Measurements from ENCODE around the gene SORBS1. TPM values are rescaled to one million over a fixed set of nuclear protein-coding genes. Genes with fewer than 3 reads are reported as not detected.

Gene SORBS1
- total RNA-seq, 1 experiment from 2014 or later = 39.9 TPM

DNA sequence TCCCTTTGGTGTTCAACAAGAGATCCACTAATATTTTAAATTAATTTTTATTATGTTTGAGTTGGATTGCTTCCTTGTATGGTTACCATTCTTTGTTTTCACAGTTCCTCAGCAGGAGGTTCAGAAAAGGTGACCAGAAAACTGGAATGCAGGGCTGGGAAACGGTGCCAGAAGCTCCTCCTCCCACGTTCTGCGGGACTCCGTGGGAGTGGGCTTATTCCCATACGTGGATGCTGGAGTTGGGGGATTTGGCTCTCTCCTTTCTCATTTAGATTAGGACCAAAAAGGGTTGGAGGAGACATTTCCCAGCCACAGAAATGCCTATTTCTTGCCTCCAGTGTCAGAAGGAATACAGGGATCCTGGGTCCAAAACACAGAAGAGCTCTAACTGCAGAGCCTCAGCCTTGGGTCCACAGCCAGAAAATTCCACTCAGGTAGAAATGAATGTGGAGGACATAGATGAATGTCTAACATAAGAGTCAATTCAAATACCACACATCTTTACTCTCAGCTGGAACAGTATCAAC lies 56.0 kb downstream of the SORBS1 start (continued):
- TF ChIP-seq, protein P1, sequence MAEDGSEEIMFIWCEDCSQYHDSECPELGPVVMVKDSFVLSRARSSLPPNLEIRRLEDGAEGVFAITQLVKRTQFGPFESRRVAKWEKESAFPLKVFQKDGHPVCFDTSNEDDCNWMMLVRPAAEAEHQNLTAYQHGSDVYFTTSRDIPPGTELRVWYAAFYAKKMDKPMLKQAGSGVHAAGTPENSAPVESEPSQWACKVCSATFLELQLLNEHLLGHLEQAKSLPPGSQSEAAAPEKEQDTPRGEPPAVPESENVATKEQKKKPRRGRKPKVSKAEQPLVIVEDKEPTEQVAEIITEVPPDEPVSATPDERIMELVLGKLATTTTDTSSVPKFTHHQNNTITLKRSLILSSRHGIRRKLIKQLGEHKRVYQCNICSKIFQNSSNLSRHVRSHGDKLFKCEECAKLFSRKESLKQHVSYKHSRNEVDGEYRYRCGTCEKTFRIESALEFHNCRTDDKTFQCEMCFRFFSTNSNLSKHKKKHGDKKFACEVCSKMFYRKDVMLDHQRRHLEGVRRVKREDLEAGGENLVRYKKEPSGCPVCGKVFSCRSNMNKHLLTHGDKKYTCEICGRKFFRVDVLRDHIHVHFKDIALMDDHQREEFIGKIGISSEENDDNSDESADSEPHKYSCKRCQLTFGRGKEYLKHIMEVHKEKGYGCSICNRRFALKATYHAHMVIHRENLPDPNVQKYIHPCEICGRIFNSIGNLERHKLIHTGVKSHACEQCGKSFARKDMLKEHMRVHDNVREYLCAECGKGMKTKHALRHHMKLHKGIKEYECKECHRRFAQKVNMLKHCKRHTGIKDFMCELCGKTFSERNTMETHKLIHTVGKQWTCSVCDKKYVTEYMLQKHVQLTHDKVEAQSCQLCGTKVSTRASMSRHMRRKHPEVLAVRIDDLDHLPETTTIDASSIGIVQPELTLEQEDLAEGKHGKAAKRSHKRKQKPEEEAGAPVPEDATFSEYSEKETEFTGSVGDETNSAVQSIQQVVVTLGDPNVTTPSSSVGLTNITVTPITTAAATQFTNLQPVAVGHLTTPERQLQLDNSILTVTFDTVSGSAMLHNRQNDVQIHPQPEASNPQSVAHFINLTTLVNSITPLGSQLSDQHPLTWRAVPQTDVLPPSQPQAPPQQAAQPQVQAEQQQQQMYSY (CRISPR knock-in tag; IDR thresholded peaks at IDR 0.05) = no peak

DNA sequence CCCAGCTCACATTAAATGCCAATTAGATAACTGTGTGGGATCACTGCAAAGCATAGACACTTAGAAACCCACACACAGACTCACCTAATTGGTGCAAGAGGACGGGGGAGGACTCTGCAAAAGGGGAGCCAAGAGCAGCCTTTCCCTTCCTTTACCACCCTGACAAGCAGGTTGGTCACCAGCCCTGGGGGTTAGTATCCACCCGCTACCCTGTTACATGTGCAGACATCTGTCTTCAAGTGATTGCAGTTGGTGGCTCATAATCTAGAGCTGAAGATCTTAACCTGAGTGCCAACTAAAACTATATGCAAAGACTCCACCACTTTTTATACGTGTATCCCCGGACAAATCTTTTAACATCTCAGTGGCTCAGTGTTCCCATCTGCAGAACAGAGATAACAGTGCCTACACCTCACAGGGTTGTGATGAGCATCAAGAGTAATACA lies 56.9 kb downstream of the SORBS1 start:
- Mint-ChIP-seq H3K36me3 (no peaks in the 10 kb centered on the region), H3K4me3 (no peak overlapping the region), H3K27ac (no peak overlapping the region), H3K9me3 (no peaks in the 10 kb centered on the region), H3K4me1 (peaks cover 78% of the 10 kb centered on the region), H3K27me3 (ENCODE audit: low read depth) (no peaks in the 10 kb centered on the region)
- ChIA-PET POLR2A (interaction anchor here (0.5 kb wide), 1 partner anchor 1729 kb away, joined by 6 read pairs; no protein-coding TSS in a partner anchor), CTCF (interaction anchor here (1.2 to 1.7 kb wide), 2 partner anchors 74 to 97 kb away, joined by 3 to 5 read pairs; no protein-coding TSS in a partner anchor)
- no peak for ATAC-seq
- DNase-seq (ENCODE audit: low spot score) = no peak
- TF ChIP-seq, protein P2, sequence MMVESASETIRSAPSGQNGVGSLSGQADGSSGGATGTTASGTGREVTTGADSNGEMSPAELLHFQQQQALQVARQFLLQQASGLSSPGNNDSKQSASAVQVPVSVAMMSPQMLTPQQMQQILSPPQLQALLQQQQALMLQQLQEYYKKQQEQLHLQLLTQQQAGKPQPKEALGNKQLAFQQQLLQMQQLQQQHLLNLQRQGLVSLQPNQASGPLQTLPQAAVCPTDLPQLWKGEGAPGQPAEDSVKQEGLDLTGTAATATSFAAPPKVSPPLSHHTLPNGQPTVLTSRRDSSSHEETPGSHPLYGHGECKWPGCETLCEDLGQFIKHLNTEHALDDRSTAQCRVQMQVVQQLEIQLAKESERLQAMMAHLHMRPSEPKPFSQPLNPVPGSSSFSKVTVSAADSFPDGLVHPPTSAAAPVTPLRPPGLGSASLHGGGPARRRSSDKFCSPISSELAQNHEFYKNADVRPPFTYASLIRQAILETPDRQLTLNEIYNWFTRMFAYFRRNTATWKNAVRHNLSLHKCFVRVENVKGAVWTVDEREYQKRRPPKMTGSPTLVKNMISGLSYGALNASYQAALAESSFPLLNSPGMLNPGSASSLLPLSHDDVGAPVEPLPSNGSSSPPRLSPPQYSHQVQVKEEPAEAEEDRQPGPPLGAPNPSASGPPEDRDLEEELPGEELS (CRISPR knock-in tag; IDR thresholded peaks at IDR 0.05) = no peak
- TF ChIP-seq OVOL2 (CRISPR knock-in tag; IDR thresholded peaks at IDR 0.05; ENCODE audit: borderline replicate concordance) = no peak

DNA sequence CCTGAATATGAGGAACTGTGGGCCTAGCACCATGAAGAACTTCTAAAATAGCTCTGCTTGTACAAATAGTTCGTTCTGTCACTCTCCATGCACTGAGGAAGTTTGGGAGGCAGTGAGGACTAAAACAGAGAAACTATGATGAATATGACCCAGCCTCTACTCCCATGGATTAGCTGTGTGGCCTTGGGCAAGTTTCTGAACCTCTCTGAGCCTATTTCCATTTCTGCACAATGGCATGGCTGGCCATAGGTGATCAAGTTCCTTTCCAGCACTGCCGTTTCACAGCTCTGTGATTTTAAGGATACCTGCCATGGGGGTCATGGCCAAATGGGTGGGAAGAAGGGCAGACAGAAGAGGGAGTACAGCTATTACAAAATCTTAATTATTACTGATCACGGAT lies 57.6 kb downstream of the SORBS1 start:
- no peaks in the 10 kb centered on the region for H3K9me3 Mint-ChIP-seq
- ChIA-PET POLR2A (no interaction called here), CTCF (no interaction called here)
- H3K4me3 Mint-ChIP-seq = no peak overlapping the region
- H3K4me1 Mint-ChIP-seq = peaks cover 71% of the 10 kb centered on the region
- H3K27ac Mint-ChIP-seq = no peak overlapping the region
- no peak for DNase-seq (ENCODE audit: low spot score)
- no peaks in the 10 kb centered on the region for H3K27me3 Mint-ChIP-seq (ENCODE audit: low read depth)
- H3K36me3 Mint-ChIP-seq = no peaks in the 10 kb centered on the region
- TF ChIP-seq ZNF317 (CRISPR knock-in tag; IDR thresholded peaks at IDR 0.05; ENCODE audit: borderline replicate concordance, low read depth) (no peak), ETV6 (CRISPR knock-in tag; IDR thresholded peaks at IDR 0.05) (no peak), SOX15 (CRISPR knock-in tag; IDR thresholded peaks at IDR 0.05) (no peak)
- TF ChIP-seq, protein P3, sequence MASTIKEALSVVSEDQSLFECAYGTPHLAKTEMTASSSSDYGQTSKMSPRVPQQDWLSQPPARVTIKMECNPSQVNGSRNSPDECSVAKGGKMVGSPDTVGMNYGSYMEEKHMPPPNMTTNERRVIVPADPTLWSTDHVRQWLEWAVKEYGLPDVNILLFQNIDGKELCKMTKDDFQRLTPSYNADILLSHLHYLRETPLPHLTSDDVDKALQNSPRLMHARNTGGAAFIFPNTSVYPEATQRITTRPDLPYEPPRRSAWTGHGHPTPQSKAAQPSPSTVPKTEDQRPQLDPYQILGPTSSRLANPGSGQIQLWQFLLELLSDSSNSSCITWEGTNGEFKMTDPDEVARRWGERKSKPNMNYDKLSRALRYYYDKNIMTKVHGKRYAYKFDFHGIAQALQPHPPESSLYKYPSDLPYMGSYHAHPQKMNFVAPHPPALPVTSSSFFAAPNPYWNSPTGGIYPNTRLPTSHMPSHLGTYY (CRISPR knock-in tag; IDR thresholded peaks at IDR 0.05) = no peak
- TF ChIP-seq, protein P4, sequence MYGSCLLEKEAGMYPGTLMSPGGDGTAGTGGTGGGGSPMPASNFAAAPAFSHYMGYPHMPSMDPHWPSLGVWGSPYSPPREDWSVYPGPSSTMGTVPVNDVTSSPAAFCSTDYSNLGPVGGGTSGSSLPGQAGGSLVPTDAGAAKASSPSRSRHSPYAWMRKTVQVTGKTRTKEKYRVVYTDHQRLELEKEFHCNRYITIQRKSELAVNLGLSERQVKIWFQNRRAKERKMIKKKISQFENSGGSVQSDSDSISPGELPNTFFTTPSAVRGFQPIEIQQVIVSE (CRISPR knock-in tag; IDR thresholded peaks at IDR 0.05; ENCODE audit: borderline replicate concordance) = no peak
- no peak for ATAC-seq

DNA sequence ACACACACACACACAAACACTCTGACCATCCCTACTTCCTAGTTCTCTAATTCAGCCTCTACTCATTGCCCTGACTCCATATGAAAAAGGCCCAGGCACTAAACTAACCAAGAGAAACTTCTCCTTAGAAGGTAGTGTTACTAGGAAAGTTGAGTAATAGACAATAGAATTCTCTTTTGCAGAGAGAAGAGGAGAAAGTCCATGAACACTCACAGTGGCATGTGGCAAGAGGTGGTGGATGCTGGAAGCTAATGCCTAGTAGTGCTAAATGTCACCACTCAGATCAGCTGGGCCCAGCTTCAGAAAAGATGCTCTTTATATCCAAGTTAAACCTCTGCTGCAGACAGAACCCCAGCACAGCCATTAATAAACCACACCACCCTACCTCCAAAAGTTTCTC lies 58.2 kb downstream of the SORBS1 start:
- Mint-ChIP-seq H3K27me3 (ENCODE audit: low read depth) (no peaks in the 10 kb centered on the region), H3K9me3 (no peaks in the 10 kb centered on the region), H3K36me3 (no peaks in the 10 kb centered on the region), H3K27ac (peak overlapping the region; percentile 85), H3K4me3 (no peak overlapping the region), H3K4me1 (peaks cover 65% of the 10 kb centered on the region)
- POLR2A ChIA-PET = no interaction called here
- no peak for DNase-seq (ENCODE audit: low spot score)
- no peak for ATAC-seq
- CTCF ChIA-PET = no interaction called here
- no peak for TF ChIP-seq ZNF317 (CRISPR knock-in tag; IDR thresholded peaks at IDR 0.05; ENCODE audit: borderline replicate concordance, low read depth)
- TF ChIP-seq, protein P5, sequence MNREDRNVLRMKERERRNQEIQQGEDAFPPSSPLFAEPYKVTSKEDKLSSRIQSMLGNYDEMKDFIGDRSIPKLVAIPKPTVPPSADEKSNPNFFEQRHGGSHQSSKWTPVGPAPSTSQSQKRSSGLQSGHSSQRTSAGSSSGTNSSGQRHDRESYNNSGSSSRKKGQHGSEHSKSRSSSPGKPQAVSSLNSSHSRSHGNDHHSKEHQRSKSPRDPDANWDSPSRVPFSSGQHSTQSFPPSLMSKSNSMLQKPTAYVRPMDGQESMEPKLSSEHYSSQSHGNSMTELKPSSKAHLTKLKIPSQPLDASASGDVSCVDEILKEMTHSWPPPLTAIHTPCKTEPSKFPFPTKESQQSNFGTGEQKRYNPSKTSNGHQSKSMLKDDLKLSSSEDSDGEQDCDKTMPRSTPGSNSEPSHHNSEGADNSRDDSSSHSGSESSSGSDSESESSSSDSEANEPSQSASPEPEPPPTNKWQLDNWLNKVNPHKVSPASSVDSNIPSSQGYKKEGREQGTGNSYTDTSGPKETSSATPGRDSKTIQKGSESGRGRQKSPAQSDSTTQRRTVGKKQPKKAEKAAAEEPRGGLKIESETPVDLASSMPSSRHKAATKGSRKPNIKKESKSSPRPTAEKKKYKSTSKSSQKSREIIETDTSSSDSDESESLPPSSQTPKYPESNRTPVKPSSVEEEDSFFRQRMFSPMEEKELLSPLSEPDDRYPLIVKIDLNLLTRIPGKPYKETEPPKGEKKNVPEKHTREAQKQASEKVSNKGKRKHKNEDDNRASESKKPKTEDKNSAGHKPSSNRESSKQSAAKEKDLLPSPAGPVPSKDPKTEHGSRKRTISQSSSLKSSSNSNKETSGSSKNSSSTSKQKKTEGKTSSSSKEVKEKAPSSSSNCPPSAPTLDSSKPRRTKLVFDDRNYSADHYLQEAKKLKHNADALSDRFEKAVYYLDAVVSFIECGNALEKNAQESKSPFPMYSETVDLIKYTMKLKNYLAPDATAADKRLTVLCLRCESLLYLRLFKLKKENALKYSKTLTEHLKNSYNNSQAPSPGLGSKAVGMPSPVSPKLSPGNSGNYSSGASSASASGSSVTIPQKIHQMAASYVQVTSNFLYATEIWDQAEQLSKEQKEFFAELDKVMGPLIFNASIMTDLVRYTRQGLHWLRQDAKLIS (CRISPR knock-in tag; IDR thresholded peaks at IDR 0.05; ENCODE audit: borderline replicate concordance) = no peak
- TF ChIP-seq TCF7 (CRISPR knock-in tag; IDR thresholded peaks at IDR 0.05; ENCODE audit: low read depth) = no peak
- no peak for TF ChIP-seq NFYB (CRISPR knock-in tag; conservative IDR thresholded peaks at IDR 0.05; ENCODE audit: low read depth)
- TF ChIP-seq CREM (CRISPR knock-in tag; IDR thresholded peaks at IDR 0.05) = no peak
- TF ChIP-seq EMX1 (CRISPR knock-in tag; IDR thresholded peaks at IDR 0.05) = no peak
- TF ChIP-seq, protein P6, sequence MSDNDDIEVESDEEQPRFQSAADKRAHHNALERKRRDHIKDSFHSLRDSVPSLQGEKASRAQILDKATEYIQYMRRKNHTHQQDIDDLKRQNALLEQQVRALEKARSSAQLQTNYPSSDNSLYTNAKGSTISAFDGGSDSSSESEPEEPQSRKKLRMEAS (CRISPR knock-in tag; IDR thresholded peaks at IDR 0.05) = no peak
- no peak for TF ChIP-seq ZNF263 (CRISPR knock-in tag; IDR thresholded peaks at IDR 0.05; ENCODE audit: low read depth)
- no peak for TF ChIP-seq SOX15 (CRISPR knock-in tag; IDR thresholded peaks at IDR 0.05)
- TF ChIP-seq, protein P7, sequence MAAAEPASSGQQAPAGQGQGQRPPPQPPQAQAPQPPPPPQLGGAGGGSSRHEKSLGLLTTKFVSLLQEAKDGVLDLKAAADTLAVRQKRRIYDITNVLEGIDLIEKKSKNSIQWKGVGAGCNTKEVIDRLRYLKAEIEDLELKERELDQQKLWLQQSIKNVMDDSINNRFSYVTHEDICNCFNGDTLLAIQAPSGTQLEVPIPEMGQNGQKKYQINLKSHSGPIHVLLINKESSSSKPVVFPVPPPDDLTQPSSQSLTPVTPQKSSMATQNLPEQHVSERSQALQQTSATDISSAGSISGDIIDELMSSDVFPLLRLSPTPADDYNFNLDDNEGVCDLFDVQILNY (CRISPR knock-in tag; IDR thresholded peaks at IDR 0.05) = no peak

Data from WTC11 (cell line).